ENCODE results near the gene PEPD.

The PEPD gene

GRCh38 chr19:33469171-33470039, 52.2 kb downstream of the PEPD start:
- H3K27ac ChIP-seq (ENCODE audit: low read depth, low read length, poor library complexity, severe bottlenecking), result no peak overlapping the region

GRCh38 chr19:33468361-33469170, 53.0 kb downstream of the PEPD start:
- Histone ChIP-seq H3K36me3 (ENCODE audit: insufficient read depth, low read length) (no peaks in the 10 kb centered on the region), H3K4me3 (ENCODE audit: low read depth, low read length, poor library complexity, severe bottlenecking) (no peak overlapping the region)

More at GRCh38 chr19:33469171-33470039, 52.2 kb downstream of the PEPD start:
- H3K9ac ChIP-seq (ENCODE audit: low read length), result no peak overlapping the region
- no peaks in the 10 kb centered on the region for H3K36me3 ChIP-seq (ENCODE audit: insufficient read depth, low read length)
- no peak overlapping the region for H3K4me2 ChIP-seq (ENCODE audit: low read length)
- H3K9me2 ChIP-seq (ENCODE audit: low read depth, low read length), result no peaks in the 10 kb centered on the region
- H3K4me3 ChIP-seq (ENCODE audit: low read depth, low read length, poor library complexity, severe bottlenecking), result no peak overlapping the region
- H4K20me1 ChIP-seq (ENCODE audit: insufficient read depth, low read length), result no peaks in the 10 kb centered on the region
- no peaks in the 10 kb centered on the region for H3K9me3 ChIP-seq (ENCODE audit: low read length)
- no peaks in the 10 kb centered on the region for H3K27me3 ChIP-seq (ENCODE audit: insufficient read depth, low read length)
- TF ChIP-seq EZH2 (IDR thresholded peaks at IDR 0.05; ENCODE audit: borderline replicate concordance, low read length), result no peak
- no peak for TF ChIP-seq CTCF (IDR thresholded peaks at IDR 0.05; ENCODE audit: low read length)
- no peaks in the 10 kb centered on the region for H3K79me2 ChIP-seq (ENCODE audit: insufficient read depth, low read length)
- H2AFZ ChIP-seq (ENCODE audit: low read length), result no peak overlapping the region
- no peaks in the 10 kb centered on the region for H3K4me1 ChIP-seq (ENCODE audit: insufficient read depth, low read length, severe bottlenecking)
- H3F3A ChIP-seq (ENCODE audit: insufficient read depth, low read length), result no peaks in the 10 kb centered on the region

GRCh38 chr19:33467851-33468250, 53.7 kb downstream of the PEPD start:
- H4K20me1 ChIP-seq (ENCODE audit: insufficient read depth, low read length), result no peaks in the 10 kb centered on the region
- no peaks in the 10 kb centered on the region for H3K4me1 ChIP-seq (ENCODE audit: insufficient read depth, low read length, severe bottlenecking)
- H3K9me3 ChIP-seq (ENCODE audit: low read length), result no peaks in the 10 kb centered on the region
- H3K4me3 ChIP-seq (ENCODE audit: low read depth, low read length, poor library complexity, severe bottlenecking), result no peak overlapping the region
- H3K9ac ChIP-seq (ENCODE audit: low read length), result no peak overlapping the region
- H3K79me2 ChIP-seq (ENCODE audit: insufficient read depth, low read length), result no peaks in the 10 kb centered on the region
- H3F3A ChIP-seq (ENCODE audit: insufficient read depth, low read length), result no peaks in the 10 kb centered on the region
- no peak overlapping the region for H3K27ac ChIP-seq (ENCODE audit: low read depth, low read length, poor library complexity, severe bottlenecking)
- H3K27me3 ChIP-seq (ENCODE audit: insufficient read depth, low read length), result no peaks in the 10 kb centered on the region
- no peaks in the 10 kb centered on the region for H3K36me3 ChIP-seq (ENCODE audit: insufficient read depth, low read length)
- no peaks in the 10 kb centered on the region for H3K9me2 ChIP-seq (ENCODE audit: low read depth, low read length)
- no peak overlapping the region for H3K4me2 ChIP-seq (ENCODE audit: low read length)
- H2AFZ ChIP-seq (ENCODE audit: low read length), result no peak overlapping the region
- TF ChIP-seq EZH2 (IDR thresholded peaks at IDR 0.05; ENCODE audit: borderline replicate concordance, low read length) (no peak), CTCF (IDR thresholded peaks at IDR 0.05; ENCODE audit: low read length) (no peak)

More at GRCh38 chr19:33468361-33469170, 53.0 kb downstream of the PEPD start:
- Histone ChIP-seq H3F3A (ENCODE audit: insufficient read depth, low read length) (no peaks in the 10 kb centered on the region), H3K27ac (ENCODE audit: low read depth, low read length, poor library complexity, severe bottlenecking) (no peak overlapping the region), H3K4me2 (ENCODE audit: low read length) (no peak overlapping the region), H2AFZ (ENCODE audit: low read length) (no peak overlapping the region), H3K9ac (ENCODE audit: low read length) (no peak overlapping the region), H3K4me1 (ENCODE audit: insufficient read depth, low read length, severe bottlenecking) (no peaks in the 10 kb centered on the region), H3K79me2 (ENCODE audit: insufficient read depth, low read length) (no peaks in the 10 kb centered on the region), H3K9me2 (ENCODE audit: low read depth, low read length) (no peaks in the 10 kb centered on the region), H3K9me3 (ENCODE audit: low read length) (no peaks in the 10 kb centered on the region), H3K27me3 (ENCODE audit: insufficient read depth, low read length) (no peaks in the 10 kb centered on the region), H4K20me1 (ENCODE audit: insufficient read depth, low read length) (no peaks in the 10 kb centered on the region)
- no peak for TF ChIP-seq CTCF (IDR thresholded peaks at IDR 0.05; ENCODE audit: low read length)

Measured in OCI-LY1 (cell line).